Testis (tissue), 3 donors: ENCODE results near the gene MAP1LC3B. TPM values are rescaled to one million over a fixed set of nuclear protein-coding genes. Genes with fewer than 3 reads are reported as not detected.
A peak's percentile ranks its signal among the peaks of the same experiment; 100 is the strongest.

Experiments used
- DNase-seq: peaks from one replicate; pipeline ENCODE4 v3.0.0-alpha.2; 2019
- H3K27ac ChIP-seq, 2 donors: fragments of 200-600 bp; sonication (generic); one replicate each; pipeline ENCODE4 v1.5.1; 2019
- H3K27me3 ChIP-seq: fragments of 200-600 bp; sonication (generic); one replicate; pipeline ENCODE4 v1.5.1; 2019
- H3K36me3 ChIP-seq: fragments of 200-600 bp; sonication (generic); one replicate; pipeline ENCODE4 v1.5.1; 2017; ENCODE audit warnings: low read depth; ENCODE audit errors: missing control alignments
- H3K4me1 ChIP-seq: fragments of 200-600 bp; sonication (generic); one replicate; pipeline ENCODE4 v1.5.1; 2019
- H3K4me3 ChIP-seq, 2 donors: fragments of 200-600 bp; sonication (generic); one replicate each; pipeline ENCODE4 v1.5.1; 2017 to 2019
- H3K9me3 ChIP-seq: fragments of 200-600 bp; sonication (generic); one replicate; pipeline ENCODE4 v1.5.1; 2017
- CTCF ChIP-seq, 3 experiments: fragments of 450-650 bp in 2 of 3; fragments of 200-600 bp in 1 of 3; sonication (generic) in 1 of 3; IDR thresholded peaks; one replicate each; pipeline ENCODE4 v1.5.1; 2016 to 2019; ENCODE audit warnings: antibody characterized with exemption in 3 of 3, mild to moderate bottlenecking in 2 of 3, moderate library complexity in 1 of 3
- POLR2A ChIP-seq: fragments of 450-650 bp; IDR thresholded peaks from one replicate; pipeline ENCODE4 v1.6.1; 2017; ENCODE audit warnings: antibody characterized with exemption, mild to moderate bottlenecking, moderate library complexity
- WGBS, 2 donors: methylation state at CpG; one replicate each; pipeline ENCODE4 v1.1.5; 2018; 5-methylcytosine and 5-hydroxymethylcytosine counted together
- intact Hi-C: fragments of 100-400 bp; cut with DNase I; formaldehyde crosslinking; loops from one replicate; pipeline ENCODE4 v1.15.1; 2023; ENCODE audit warnings: low total_unique reads
- polyA plus RNA-seq: library from polyadenylated mRNA; stranded (reverse); fragments of 350-450 nt; fragmentation: Illumina TruSeq; extraction: RNeasy Lipid Tissue Mini Kit (QIAGEN cat#74804); gene quantifications from one replicate; pipeline ENCODE4 v1.2.3, GENCODE V29; 2014; ENCODE audit warnings: low read depth, low replicate concordance; ENCODE audit not compliant: insufficient read depth
- total RNA-seq, 2 donors: library from RNA; depleted of rRNA; stranded (reverse); fragments of >200 nt; gene quantifications; one replicate each; pipeline ENCODE4 v1.2.3, GENCODE V29; 2016

MAP1LC3B gene
- total and polyA plus RNA-seq, 3 donors from 2014 or later = 69.1 to 114 (median 73.1) TPM

- H3K4me1 ChIP-seq = peaks cover 31% of the 10 kb centered on the region
- intact Hi-C loops = loop anchor here (2.0 to 5.0 kb wide), 2 partner anchors 54 to 63 kb away; partner anchors contain the start of gene C16orf95
- no peaks in the 10 kb centered on the region for H3K9me3 ChIP-seq
- TF ChIP-seq POLR2A = no peak
- TF ChIP-seq CTCF (IDR thresholded peaks at IDR 0.05) = no peak
- 84 to 87% methylated on average over 9 to 10 of the region's 10 CpGs for WGBS, 2 donors
- peak overlapping the region; percentile 3 to 95 for H3K27ac ChIP-seq
- H3K36me3 ChIP-seq = no peaks in the 10 kb centered on the region
- DNase-seq = no peak
- H3K4me3 ChIP-seq = no peak overlapping the region
- H3K27me3 ChIP-seq = no peaks in the 10 kb centered on the region
Observed at GRCh38 chr16:87380403-87380802, 11.7 kb upstream of the MAP1LC3B start.

GRCh38 chr16:87380881-87381280, 11.3 kb upstream of the MAP1LC3B start:
- peak overlapping the region; percentile 3 to 95 for H3K27ac ChIP-seq
- no peak for TF ChIP-seq CTCF (IDR thresholded peaks at IDR 0.05)
- no peak for TF ChIP-seq POLR2A
- WGBS, 2 donors = 59 to 69% methylated on average over 4 of the region's 4 CpGs
- H3K27me3 ChIP-seq = no peaks in the 10 kb centered on the region
- H3K36me3 ChIP-seq = no peaks in the 10 kb centered on the region
- intact Hi-C loops = loop anchor here (2.0 to 5.0 kb wide), 2 partner anchors 54 to 64 kb away; partner anchors contain the start of gene C16orf95
- no peaks in the 10 kb centered on the region for H3K9me3 ChIP-seq
- H3K4me3 ChIP-seq = no peak overlapping the region
- peaks cover 31% of the 10 kb centered on the region for H3K4me1 ChIP-seq
- DNase-seq = no peak

- intact Hi-C loops = loop anchor here (5.0 kb wide), 1 partner anchor 65 kb away; the partner anchor contains the start of gene C16orf95
- Histone ChIP-seq H3K27ac (peak overlapping the region; percentile 90 to 95), H3K4me1 (peaks cover 33% of the 10 kb centered on the region), H3K4me3 (peak overlapping the region; percentile 78 to 80), H3K27me3 (no peaks in the 10 kb centered on the region), H3K9me3 (no peaks in the 10 kb centered on the region), H3K36me3 (no peaks in the 10 kb centered on the region)
- no peak for TF ChIP-seq CTCF (IDR thresholded peaks at IDR 0.05)
- TF ChIP-seq POLR2A = no peak
- DNase-seq = no peak
- WGBS, 2 donors = 13 to 14% methylated on average over 17 of the region's 17 CpGs
Observed at GRCh38 chr16:87382023-87382785, 9.9 kb upstream of the MAP1LC3B start.

- H3K27ac ChIP-seq = peak within 1 kb of the TSS; percentile 90 to 95
- no peaks in the 10 kb centered on the region for H3K27me3 ChIP-seq
- peaks cover 43% of the 10 kb centered on the region for H3K4me1 ChIP-seq
- H3K4me3 ChIP-seq = peak within 1 kb of the TSS; percentile 78 to 80
- no peaks in the 10 kb centered on the region for H3K9me3 ChIP-seq
- WGBS, 2 donors = 0 to 1% methylated on average over 8 to 65 of the region's 92 CpGs
- H3K36me3 ChIP-seq = no peaks in the 10 kb centered on the region
- TF ChIP-seq CTCF (IDR thresholded peaks at IDR 0.05) (no peak), POLR2A (peak; percentile 88)
- intact Hi-C loops = loop anchor here (5.0 kb wide), 1 partner anchor 66 kb away; the partner anchor contains the start of gene C16orf95
- DNase-seq = peak; percentile 90
Observed at GRCh38 chr16:87383505-87384161, 8.5 kb upstream of the MAP1LC3B start, which contains the start of gene FBXO31. TSS of gene FBXO31 (minus strand) at chr16:87383776. CDS start at chr16:87383744, 32 bp downstream.
